Nephron progenitor cell (in vitro differentiated cells): ENCODE measurements around the gene MEIKIN.
"Not testable (repeated sequence)": the region's sequence is repeated elsewhere in the genome, so short reads cannot be mapped to it uniquely, and the experiment has no call there.

Experiments used
- DNase-seq: peaks from one replicate; pipeline ENCODE4 v3.0.0; 2021
- H3K27ac Mint-ChIP-seq: 2 replicates; pipeline ENCODE4 v1.8.0; 2021; ENCODE audit warnings: mild to moderate bottlenecking, moderate library complexity, mixed read lengths
- H3K27me3 Mint-ChIP-seq: 2 replicates; pipeline ENCODE4 v1.8.0; 2021; ENCODE audit warnings: mild to moderate bottlenecking, low read depth, mixed read lengths; ENCODE audit not compliant: poor library complexity
- H3K36me3 Mint-ChIP-seq: 2 replicates; pipeline ENCODE4 v1.8.0; 2021; ENCODE audit warnings: low read depth, mixed read lengths
- H3K4me1 Mint-ChIP-seq: 2 replicates; pipeline ENCODE4 v1.8.0; 2021; ENCODE audit warnings: mixed read lengths
- H3K4me3 Mint-ChIP-seq: 2 replicates; pipeline ENCODE4 v1.8.0; 2021; ENCODE audit warnings: mild to moderate bottlenecking, moderate library complexity, mixed read lengths
- H3K9me3 Mint-ChIP-seq: 2 replicates; pipeline ENCODE4 v1.8.0; 2021; ENCODE audit warnings: mild to moderate bottlenecking, moderate library complexity, mixed read lengths
- CTCF ChIP-seq: fragments of 200-600 bp; sonication (generic); IDR thresholded peaks from 2 replicates; pipeline ENCODE4 v1.5.0; 2021; ENCODE audit warnings: antibody characterized with exemption

MEIKIN gene

GRCh38 chr5:131787736-131788135, 157.7 kb downstream of the MEIKIN start:
- Mint-ChIP-seq H3K27me3 (peaks cover 2% of the 10 kb centered on the region), H3K27ac (peak overlapping the region; percentile 31)

GRCh38 chr5:131786900-131787692, 158.4 kb downstream of the MEIKIN start:
- H3K27me3 Mint-ChIP-seq, result peaks cover 2% of the 10 kb centered on the region
- H3K27ac Mint-ChIP-seq, result peak overlapping the region; percentile 36
- H3K4me1 Mint-ChIP-seq, result no peaks in the 10 kb centered on the region
- DNase-seq, result no peak
- H3K4me3 Mint-ChIP-seq, result no peak overlapping the region
- H3K9me3 Mint-ChIP-seq, result peaks cover 18% of the 10 kb centered on the region
- H3K36me3 Mint-ChIP-seq, result peaks cover 37% of the 10 kb centered on the region
- no peak for TF ChIP-seq CTCF

More at GRCh38 chr5:131787736-131788135, 157.7 kb downstream of the MEIKIN start:
- DNase-seq, result no peak
- Mint-ChIP-seq H3K9me3 (peaks cover 12% of the 10 kb centered on the region), H3K36me3 (peaks cover 31% of the 10 kb centered on the region), H3K4me3 (no peak overlapping the region), H3K4me1 (no peaks in the 10 kb centered on the region)
- TF ChIP-seq CTCF, result no peak

- peaks cover 48% of the 10 kb centered on the region for H3K36me3 Mint-ChIP-seq
- TF ChIP-seq CTCF, result no peak
- DNase-seq, result no peak
- no peaks in the 10 kb centered on the region for H3K4me1 Mint-ChIP-seq
- peaks cover 2% of the 10 kb centered on the region for H3K27me3 Mint-ChIP-seq
- H3K27ac Mint-ChIP-seq, result no peak overlapping the region
- H3K9me3 Mint-ChIP-seq, result peaks cover 29% of the 10 kb centered on the region
- H3K4me3 Mint-ChIP-seq, result no peak overlapping the region
These were observed 159.4 kb downstream of the MEIKIN start for GRCh38 chr5:131786036-131786435.

- Mint-ChIP-seq H3K36me3 (peaks cover 47% of the 10 kb centered on the region), H3K9me3 (peaks cover 35% of the 10 kb centered on the region), H3K4me3 (no peak overlapping the region), H3K27ac (peak overlapping the region; percentile 34), H3K27me3 (peaks cover 2% of the 10 kb centered on the region), H3K4me1 (no peaks in the 10 kb centered on the region)
- DNase-seq, result no peak
- no peak for TF ChIP-seq CTCF
These were observed 161.6 kb downstream of the MEIKIN start for GRCh38 chr5:131783874-131784273.

- no peak for TF ChIP-seq CTCF
- Mint-ChIP-seq H3K36me3 (peaks cover 45% of the 10 kb centered on the region), H3K4me3 (no peak overlapping the region), H3K9me3 (peaks cover 35% of the 10 kb centered on the region), H3K27ac (no peak overlapping the region), H3K27me3 (peaks cover 2% of the 10 kb centered on the region), H3K4me1 (no peaks in the 10 kb centered on the region)
- DNase-seq, result no peak
These were observed 162.1 kb downstream of the MEIKIN start for GRCh38 chr5:131783357-131783756.

- Mint-ChIP-seq H3K36me3 (peaks cover 46% of the 10 kb centered on the region), H3K27me3 (peaks cover 2% of the 10 kb centered on the region), H3K9me3 (peaks cover 38% of the 10 kb centered on the region), H3K27ac (no peak overlapping the region), H3K4me3 (no peak overlapping the region), H3K4me1 (no peaks in the 10 kb centered on the region)
- DNase-seq, result no peak
- TF ChIP-seq CTCF, result no peak
These were observed 162.7 kb downstream of the MEIKIN start for GRCh38 chr5:131782717-131783116.

- H3K27me3 Mint-ChIP-seq, H3K4me1 Mint-ChIP-seq, DNase-seq, H3K4me3 Mint-ChIP-seq: not testable (repeated sequence)
- Mint-ChIP-seq H3K9me3 (peaks cover 35% of the 10 kb centered on the region), H3K27ac (peak overlapping the region; percentile 21), H3K36me3 (peaks cover 38% of the 10 kb centered on the region)
These were observed 167.3 kb downstream of the MEIKIN start for GRCh38 chr5:131778141-131778540.
